ENCODE data around the gene ZFAND2B.

The ZFAND2B gene

GRCh38 chr2:219175928-219176817, 30.4 kb upstream of the ZFAND2B start:
- peak overlapping the region; percentile 93 for H2AFZ ChIP-seq (ENCODE audit: low read depth, low read length, severe bottlenecking)
- H3K4me3 ChIP-seq (ENCODE audit: insufficient read depth, low read length, poor library complexity, severe bottlenecking): peak overlapping the region; percentile 96
- TF ChIP-seq, protein P1, sequence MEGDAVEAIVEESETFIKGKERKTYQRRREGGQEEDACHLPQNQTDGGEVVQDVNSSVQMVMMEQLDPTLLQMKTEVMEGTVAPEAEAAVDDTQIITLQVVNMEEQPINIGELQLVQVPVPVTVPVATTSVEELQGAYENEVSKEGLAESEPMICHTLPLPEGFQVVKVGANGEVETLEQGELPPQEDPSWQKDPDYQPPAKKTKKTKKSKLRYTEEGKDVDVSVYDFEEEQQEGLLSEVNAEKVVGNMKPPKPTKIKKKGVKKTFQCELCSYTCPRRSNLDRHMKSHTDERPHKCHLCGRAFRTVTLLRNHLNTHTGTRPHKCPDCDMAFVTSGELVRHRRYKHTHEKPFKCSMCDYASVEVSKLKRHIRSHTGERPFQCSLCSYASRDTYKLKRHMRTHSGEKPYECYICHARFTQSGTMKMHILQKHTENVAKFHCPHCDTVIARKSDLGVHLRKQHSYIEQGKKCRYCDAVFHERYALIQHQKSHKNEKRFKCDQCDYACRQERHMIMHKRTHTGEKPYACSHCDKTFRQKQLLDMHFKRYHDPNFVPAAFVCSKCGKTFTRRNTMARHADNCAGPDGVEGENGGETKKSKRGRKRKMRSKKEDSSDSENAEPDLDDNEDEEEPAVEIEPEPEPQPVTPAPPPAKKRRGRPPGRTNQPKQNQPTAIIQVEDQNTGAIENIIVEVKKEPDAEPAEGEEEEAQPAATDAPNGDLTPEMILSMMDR (IDR thresholded peaks at IDR 0.05; ENCODE audit: insufficient read depth, low read length, poor library complexity, severe bottlenecking): no peak
- H3K36me3 ChIP-seq (ENCODE audit: low read length): no peaks in the 10 kb centered on the region
- no peaks in the 10 kb centered on the region for H3K9me3 ChIP-seq (ENCODE audit: insufficient read depth, low read length)
- no peaks in the 10 kb centered on the region for H3K27me3 ChIP-seq (ENCODE audit: low read length)
- no peaks in the 10 kb centered on the region for H3K9me2 ChIP-seq (replicated peaks; ENCODE audit: insufficient read depth, low read length)
- H3K9ac ChIP-seq (ENCODE audit: low read length): peak overlapping the region; percentile 99
- peak overlapping the region; percentile 98 for H3K27ac ChIP-seq (ENCODE audit: low read depth, low read length)
- H3K4me2 ChIP-seq (ENCODE audit: low read depth, low read length, poor library complexity, severe bottlenecking): peak overlapping the region; percentile 100
- H4K20me1 ChIP-seq (ENCODE audit: low read depth, low read length): no peaks in the 10 kb centered on the region
- peaks cover 20% of the 10 kb centered on the region for H3K79me2 ChIP-seq (ENCODE audit: insufficient read depth, low read length)
- H3F3A ChIP-seq (ENCODE audit: insufficient read depth): peaks cover 18% of the 10 kb centered on the region

DNA sequence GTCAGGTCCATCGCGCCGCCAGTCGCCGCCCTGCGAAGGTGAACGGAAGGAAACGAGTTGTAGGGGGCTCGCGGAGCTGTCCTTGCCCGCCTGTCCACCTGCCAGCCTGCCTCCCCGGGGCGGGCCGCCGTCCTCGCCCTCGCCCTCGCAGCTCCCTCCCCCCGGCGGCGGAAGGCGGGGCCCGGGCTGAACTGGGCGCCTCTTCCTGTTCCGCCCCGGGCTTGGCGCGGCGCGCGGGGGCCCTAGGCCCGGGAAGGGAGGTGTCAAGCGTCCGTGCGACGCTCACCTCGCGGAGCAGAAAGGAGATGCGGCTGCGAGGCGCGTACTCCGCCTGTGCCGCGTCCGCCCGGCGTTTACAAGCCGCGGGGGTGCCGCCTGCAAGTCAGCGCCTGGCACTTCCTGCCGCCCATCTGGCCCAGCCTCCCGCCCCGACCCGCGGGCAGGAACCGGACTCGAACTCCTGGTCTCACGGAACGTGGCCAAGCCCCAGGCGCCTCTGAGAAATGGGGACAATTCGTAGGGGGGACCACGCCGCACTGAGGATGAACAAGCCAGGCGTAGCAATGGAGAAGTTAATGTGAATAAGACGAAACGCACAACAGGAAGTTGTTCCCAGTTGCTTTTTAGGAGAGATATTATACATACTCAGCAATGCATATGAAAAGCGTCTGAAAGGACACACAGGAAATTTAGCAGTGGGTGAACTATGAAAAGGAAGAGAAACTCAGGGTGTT, 29.6 kb upstream of the ZFAND2B start, which contains the start of gene CNPPD1:
Gene CNPPD1, minus strand, starts transcription at position 108 of the 734 bp plus-strand sequence. Its CDS starts 97 bp downstream, at position 11.
- H4K20me1 ChIP-seq (ENCODE audit: low read depth, low read length): no peaks in the 10 kb centered on the region
- H3K27ac ChIP-seq (ENCODE audit: low read depth, low read length): peak within 1 kb of the TSS; percentile 98
- no peak for TF ChIP-seq EZH2phosphoT487 (conservative IDR thresholded peaks at IDR 0.05; ENCODE audit: low read length)
- TF ChIP-seq, protein P1 (IDR thresholded peaks at IDR 0.05; ENCODE audit: insufficient read depth, low read length, poor library complexity, severe bottlenecking): no peak
- H3K79me2 ChIP-seq (ENCODE audit: insufficient read depth, low read length): peaks cover 20% of the 10 kb centered on the region
- H3K27me3 ChIP-seq (ENCODE audit: low read length): no peaks in the 10 kb centered on the region
- H3K4me2 ChIP-seq (ENCODE audit: low read depth, low read length, poor library complexity, severe bottlenecking): peak within 1 kb of the TSS; percentile 100
- H3K9ac ChIP-seq (ENCODE audit: low read length): peak within 1 kb of the TSS; percentile 99
- no peaks in the 10 kb centered on the region for H3K9me3 ChIP-seq (ENCODE audit: insufficient read depth, low read length)
- H3K4me3 ChIP-seq (ENCODE audit: insufficient read depth, low read length, poor library complexity, severe bottlenecking): peak within 1 kb of the TSS; percentile 96
- H3K9me2 ChIP-seq (replicated peaks; ENCODE audit: insufficient read depth, low read length): no peaks in the 10 kb centered on the region
- H3F3A ChIP-seq (ENCODE audit: insufficient read depth): peaks cover 15% of the 10 kb centered on the region
- no peaks in the 10 kb centered on the region for H3K36me3 ChIP-seq (ENCODE audit: low read length)
- H2AFZ ChIP-seq (ENCODE audit: low read depth, low read length, severe bottlenecking): peak within 1 kb of the TSS; percentile 93

DNA sequence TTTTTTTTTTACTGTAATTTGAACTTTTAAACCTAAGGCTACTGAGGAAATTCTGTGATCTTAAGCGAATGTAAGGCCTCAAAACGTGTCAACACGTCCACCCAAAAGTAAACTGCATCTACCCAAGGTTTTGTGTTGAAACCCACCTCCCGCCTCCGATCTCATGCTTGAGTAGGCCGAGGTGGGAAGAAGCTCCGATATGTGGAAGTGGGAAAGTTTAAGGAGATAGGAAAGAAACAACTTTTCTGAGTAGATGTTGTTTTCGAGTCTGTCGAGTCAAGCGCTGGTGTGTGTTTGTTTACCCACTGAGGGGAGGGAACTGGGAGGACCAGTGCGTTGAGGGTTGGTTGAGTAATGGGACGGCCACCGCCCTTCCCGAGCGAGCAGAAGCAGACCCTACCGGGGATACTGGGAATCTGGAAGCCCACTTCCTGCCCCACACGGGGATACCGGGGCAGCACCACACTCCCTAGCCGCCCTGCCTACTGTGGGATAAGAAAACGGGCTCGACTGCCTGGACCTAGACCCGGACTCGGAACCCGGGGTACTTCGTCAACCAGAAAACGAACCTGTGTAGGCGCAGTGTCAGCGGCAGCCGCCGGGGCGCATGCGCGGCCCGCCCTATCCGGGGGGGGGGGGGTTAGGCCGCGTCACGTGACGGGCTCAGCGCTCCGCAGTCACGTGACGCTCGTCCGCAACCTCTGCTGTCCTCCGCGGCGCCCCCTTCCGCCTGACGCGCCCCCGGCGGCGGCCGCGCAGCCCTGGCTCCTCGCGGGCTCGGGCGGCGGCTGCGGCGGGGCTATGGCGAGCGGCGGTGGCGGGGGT, 28.8 kb upstream of the ZFAND2B start, which contains the start of gene RETREG2:
Gene RETREG2, plus strand, starts transcription at position 724 of the 825 bp plus-strand sequence. Its CDS starts 78 bp downstream, at position 802.
- Histone ChIP-seq H3K4me2 (ENCODE audit: low read depth, low read length, poor library complexity, severe bottlenecking) (peak within 1 kb of the TSS; percentile 100), H3K27ac (ENCODE audit: low read depth, low read length) (peak within 1 kb of the TSS; percentile 98), H3K27me3 (ENCODE audit: low read length) (no peaks in the 10 kb centered on the region), H3K4me3 (ENCODE audit: insufficient read depth, low read length, poor library complexity, severe bottlenecking) (peak within 1 kb of the TSS; percentile 96), H3K79me2 (ENCODE audit: insufficient read depth, low read length) (peaks cover 20% of the 10 kb centered on the region), H3K9ac (ENCODE audit: low read length) (peak within 1 kb of the TSS; percentile 99), H3K9me2 (replicated peaks; ENCODE audit: insufficient read depth, low read length) (no peaks in the 10 kb centered on the region), H3K9me3 (ENCODE audit: insufficient read depth, low read length) (no peaks in the 10 kb centered on the region), H3K36me3 (ENCODE audit: low read length) (no peaks in the 10 kb centered on the region), H2AFZ (ENCODE audit: low read depth, low read length, severe bottlenecking) (peak within 1 kb of the TSS; percentile 93), H4K20me1 (ENCODE audit: low read depth, low read length) (no peaks in the 10 kb centered on the region), H3F3A (ENCODE audit: insufficient read depth) (peaks cover 15% of the 10 kb centered on the region)
- TF ChIP-seq, protein P1 (IDR thresholded peaks at IDR 0.05; ENCODE audit: insufficient read depth, low read length, poor library complexity, severe bottlenecking): peak; percentile 24
- no peak for TF ChIP-seq EZH2phosphoT487 (conservative IDR thresholded peaks at IDR 0.05; ENCODE audit: low read length)

All from SU-DHL-6 (cell line).